GM10266 (cell line): ENCODE results near the gene CDCP1.
A peak's percentile ranks its signal among the peaks of the same experiment; 100 is the strongest.

Experiments used
- DNase-seq: peaks from one replicate; pipeline ENCODE4 v3.0.0; 2012; ENCODE audit errors: extremely low spot score
- CTCF ChIP-seq: IDR thresholded peaks from 2 replicates; pipeline ENCODE4 v1.5.1; 2012; ENCODE audit warnings: mild to moderate bottlenecking, low read depth; ENCODE audit not compliant: control insufficient read depth, insufficient read depth; ENCODE audit errors: missing control alignments

Gene CDCP1

GRCh38 chr3:45037720-45038455 is 108.3 kb downstream of the CDCP1 start:
- peak; percentile 96 for TF ChIP-seq CTCF
- peak; percentile 91 for DNase-seq

- DNase-seq, result no peak
- no peak for TF ChIP-seq CTCF
These were observed 110.5 kb downstream of the CDCP1 start for GRCh38 chr3:45035441-45036301.

- DNase-seq, result no peak
- TF ChIP-seq CTCF, result no peak
These were observed 111.4 kb downstream of the CDCP1 start for GRCh38 chr3:45034612-45035252.

GRCh38 chr3:45033791-45034190 is 112.4 kb downstream of the CDCP1 start:
- no peak for DNase-seq
- no peak for TF ChIP-seq CTCF
